Thyroid gland (tissue), 4 donors: ENCODE results near the gene RPL10A. TPM values are rescaled to one million over a fixed set of nuclear protein-coding genes. Genes with fewer than 3 reads are reported as not detected.
"Not testable (repeated sequence)": the region's sequence is repeated elsewhere in the genome, so short reads cannot be mapped to it uniquely, and the experiment has no call there.

Experiments used
- DNase-seq, 2 donors: peaks; one replicate each; pipeline ENCODE4 v3.0.0-alpha.2; 2019
- H3K27ac ChIP-seq, 3 donors: fragments of 200-600 bp; sonication (generic); 1 replicate in 2 of 3; 2 replicates in 1 of 3; pipeline ENCODE4 v1.5.1; 2016 to 2019; ENCODE audit warnings: mild to moderate bottlenecking in 1 of 3, moderate library complexity in 1 of 3
- H3K27me3 ChIP-seq: fragments of 200-600 bp; sonication (generic); one replicate; pipeline ENCODE4 v1.5.1; 2019
- H3K36me3 ChIP-seq, 2 donors: fragments of 200-600 bp; sonication (generic); one replicate each; pipeline ENCODE4 v1.5.1; 2016 to 2019
- H3K4me1 ChIP-seq, 2 donors: fragments of 200-600 bp; sonication (generic); one replicate each; pipeline ENCODE4 v1.5.1; 2017 to 2019
- H3K4me3 ChIP-seq, 3 donors: fragments of 200-600 bp; sonication (generic); replicated peaks in 1 of 3; 1 replicate in 2 of 3; 2 replicates in 1 of 3; pipeline ENCODE4 v1.5.1; 2016; ENCODE audit warnings: mild to moderate bottlenecking in 1 of 3
- H3K9me3 ChIP-seq: fragments of 200-600 bp; sonication (generic); one replicate; pipeline ENCODE4 v1.5.1; 2017
- POLR2A ChIP-seq, 2 donors: fragments of 450-650 bp; IDR thresholded peaks; one replicate each; pipeline ENCODE4 v1.6.1; 2017; ENCODE audit warnings: antibody characterized with exemption in 2 of 2, mild to moderate bottlenecking in 2 of 2, moderate library complexity in 1 of 2
- WGBS, 2 donors: methylation state at CpG; one replicate each; pipeline ENCODE4 v1.1.5; 2017; 5-methylcytosine and 5-hydroxymethylcytosine counted together
- intact Hi-C: fragments of 100-400 bp; cut with DNase I; formaldehyde crosslinking; loops from one replicate; pipeline ENCODE4 v1.15.1; 2023
- total RNA-seq, 4 donors: library from RNA; depleted of rRNA; stranded (reverse); fragments of >200 nt; gene quantifications; one replicate each; pipeline ENCODE4 v1.2.3, GENCODE V29; 2016
- TF ChIP-seq, protein P1 (sequence below), 6 experiments: fragments of 200-600 bp in 3 of 6; fragments of 450-650 bp in 3 of 6; sonication (generic) in 3 of 6; IDR thresholded peaks; one replicate each; pipeline ENCODE4 v1.5.1; 2016 to 2019; ENCODE audit warnings: antibody characterized with exemption in 6 of 6, mild to moderate bottlenecking in 2 of 6, inconsistent platforms in 1 of 6, moderate library complexity in 1 of 6

Gene RPL10A
- total RNA-seq, 4 donors from 2014 or later, result 1,123 to 2,881 (median 1,235) TPM

DNA sequence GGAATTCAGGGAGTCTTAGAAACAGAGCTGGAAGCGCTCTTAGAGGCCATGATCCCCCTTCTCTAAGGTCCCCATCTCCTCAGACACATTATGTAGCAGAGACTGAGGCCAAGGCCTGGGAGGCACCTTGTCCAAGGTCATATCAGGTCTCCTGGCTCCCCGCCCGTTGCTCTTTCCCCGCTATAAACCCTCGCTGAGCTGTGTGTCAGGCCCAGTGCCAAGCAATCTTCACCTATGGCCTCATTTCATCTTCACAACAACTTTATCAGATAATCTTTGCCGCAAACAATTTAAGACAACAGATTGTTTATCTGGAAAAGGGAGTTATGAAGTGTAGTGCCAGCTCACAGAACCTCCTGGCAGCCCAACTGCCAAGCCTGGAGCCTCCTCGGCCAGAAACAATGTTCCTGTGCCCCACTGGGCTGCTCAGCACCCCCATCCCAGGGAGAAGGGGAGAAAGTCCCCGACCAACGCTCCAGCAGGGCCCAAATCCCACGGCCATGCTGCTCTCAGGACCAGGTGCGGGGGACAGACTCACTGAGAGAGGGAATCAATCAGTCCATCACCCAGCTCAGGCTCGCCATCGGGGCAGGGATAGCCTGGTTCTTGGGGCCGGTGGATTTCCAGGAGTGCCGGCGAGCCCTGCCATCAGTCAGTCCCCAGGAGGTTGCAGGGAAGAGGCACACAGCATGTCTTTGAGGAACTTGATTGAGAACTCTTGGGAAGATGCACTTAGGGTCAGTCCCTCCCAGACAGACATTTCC is 32.9 kb upstream of the RPL10A start:
- intact Hi-C loops, result no loop called here
- Histone ChIP-seq H3K36me3 (no peaks in the 10 kb centered on the region), H3K4me3 (no peak overlapping the region), H3K27ac (no peak overlapping the region), H3K9me3 (no peaks in the 10 kb centered on the region), H3K27me3 (no peaks in the 10 kb centered on the region), H3K4me1 (peaks cover 0 to 4% of the 10 kb centered on the region in 2 donors)
- TF ChIP-seq, protein P1, sequence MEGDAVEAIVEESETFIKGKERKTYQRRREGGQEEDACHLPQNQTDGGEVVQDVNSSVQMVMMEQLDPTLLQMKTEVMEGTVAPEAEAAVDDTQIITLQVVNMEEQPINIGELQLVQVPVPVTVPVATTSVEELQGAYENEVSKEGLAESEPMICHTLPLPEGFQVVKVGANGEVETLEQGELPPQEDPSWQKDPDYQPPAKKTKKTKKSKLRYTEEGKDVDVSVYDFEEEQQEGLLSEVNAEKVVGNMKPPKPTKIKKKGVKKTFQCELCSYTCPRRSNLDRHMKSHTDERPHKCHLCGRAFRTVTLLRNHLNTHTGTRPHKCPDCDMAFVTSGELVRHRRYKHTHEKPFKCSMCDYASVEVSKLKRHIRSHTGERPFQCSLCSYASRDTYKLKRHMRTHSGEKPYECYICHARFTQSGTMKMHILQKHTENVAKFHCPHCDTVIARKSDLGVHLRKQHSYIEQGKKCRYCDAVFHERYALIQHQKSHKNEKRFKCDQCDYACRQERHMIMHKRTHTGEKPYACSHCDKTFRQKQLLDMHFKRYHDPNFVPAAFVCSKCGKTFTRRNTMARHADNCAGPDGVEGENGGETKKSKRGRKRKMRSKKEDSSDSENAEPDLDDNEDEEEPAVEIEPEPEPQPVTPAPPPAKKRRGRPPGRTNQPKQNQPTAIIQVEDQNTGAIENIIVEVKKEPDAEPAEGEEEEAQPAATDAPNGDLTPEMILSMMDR (IDR thresholded peaks at IDR 0.05), result no peak
- TF ChIP-seq POLR2A (IDR thresholded peaks at IDR 0.05), result no peak
- peak; percentile 55 to 57 for DNase-seq
- WGBS, 2 donors, result 71 to 73% methylated on average over 12 to 16 of the region's 16 CpGs

DNA sequence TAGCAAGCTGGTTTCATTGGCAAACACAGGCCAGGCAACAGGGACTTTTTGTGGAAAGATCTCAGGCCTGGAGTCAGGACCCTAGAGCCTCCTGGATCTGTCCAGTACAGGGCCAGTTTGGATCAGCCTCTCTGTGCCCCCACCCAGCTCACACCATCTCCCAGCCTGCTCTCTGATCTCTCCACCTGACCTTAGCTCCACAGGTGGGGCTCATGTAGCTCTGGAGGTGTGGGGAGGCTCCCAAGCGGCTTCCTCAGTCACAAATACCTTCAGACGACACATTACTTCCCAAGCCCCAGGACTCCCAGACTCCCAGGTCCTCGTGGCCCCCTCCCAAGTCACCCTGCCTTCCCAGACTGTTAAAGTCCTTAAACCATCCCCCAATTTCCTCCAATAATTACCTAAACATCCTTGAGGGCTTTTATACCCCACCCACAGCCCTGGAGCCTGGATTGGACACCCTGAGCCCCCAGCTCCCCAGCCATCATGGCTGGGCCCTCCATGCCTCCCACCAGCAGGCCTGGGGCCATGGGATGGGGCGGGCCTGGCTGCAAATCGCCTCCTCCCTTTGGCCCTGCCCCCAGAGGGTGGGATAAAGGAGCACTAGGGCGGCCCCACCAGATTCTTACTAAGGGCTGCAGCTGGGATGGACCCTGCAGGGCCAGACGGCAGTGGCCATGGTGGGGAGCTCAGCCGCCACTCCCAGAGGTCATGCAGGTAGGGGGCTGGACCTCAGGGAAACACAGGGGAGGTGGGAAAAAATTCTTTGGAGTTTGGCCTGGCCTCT is 31.9 kb upstream of the RPL10A start:
- intact Hi-C loops, result no loop called here
- H3K27ac ChIP-seq, result no peak overlapping the region
- WGBS, 2 donors, result 89 to 92% methylated on average over 6 to 8 of the region's 8 CpGs
- H3K4me1 ChIP-seq, result peaks cover 0 to 4% of the 10 kb centered on the region in 2 donors
- DNase-seq, result no peak
- H3K36me3 ChIP-seq, result no peaks in the 10 kb centered on the region
- TF ChIP-seq POLR2A (IDR thresholded peaks at IDR 0.05), result no peak
- TF ChIP-seq, protein P1 (IDR thresholded peaks at IDR 0.05), result no peak
- H3K27me3 ChIP-seq, result no peaks in the 10 kb centered on the region
- H3K9me3 ChIP-seq, result no peaks in the 10 kb centered on the region
- no peak overlapping the region for H3K4me3 ChIP-seq

DNA sequence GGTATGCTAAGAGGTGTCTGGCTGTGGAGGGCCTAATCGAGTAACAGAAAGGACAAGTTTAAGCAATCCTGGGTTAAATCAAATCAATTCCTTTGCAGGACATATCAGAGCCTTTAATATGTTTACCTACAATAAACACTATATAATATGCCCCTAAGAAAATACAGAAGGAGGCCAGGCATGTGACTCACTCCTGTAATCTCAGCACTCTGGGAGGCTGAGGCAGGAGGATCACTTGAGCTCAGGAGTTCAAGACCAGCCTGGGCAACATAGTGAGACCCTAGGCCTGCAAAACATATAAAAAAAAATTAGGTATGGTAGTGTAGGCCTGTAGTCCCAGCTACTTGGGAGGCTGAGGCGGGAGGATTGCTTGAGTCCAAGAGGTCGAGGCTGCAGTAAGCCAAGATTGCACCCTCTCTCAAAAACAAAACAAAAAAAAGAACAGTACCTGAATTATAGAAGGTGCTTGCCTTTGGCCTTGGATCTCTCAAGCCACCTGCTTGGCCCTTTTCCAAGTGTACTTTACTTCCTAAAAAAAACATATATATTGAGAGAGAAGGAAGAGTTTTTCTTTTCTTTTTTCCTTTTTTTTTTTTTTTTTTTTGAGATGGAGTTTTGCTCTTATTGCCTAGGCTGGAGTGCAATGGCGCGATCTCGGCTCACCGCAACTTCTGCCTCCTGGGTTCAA is 29.7 kb upstream of the RPL10A start:
- H3K9me3 ChIP-seq, intact Hi-C loops, H3K4me1 ChIP-seq, H3K27me3 ChIP-seq, H3K4me3 ChIP-seq, H3K27ac ChIP-seq, H3K36me3 ChIP-seq, DNase-seq: not testable (repeated sequence)
- 85 to 86% methylated on average over 7 of the region's 7 CpGs for WGBS, 2 donors

DNA sequence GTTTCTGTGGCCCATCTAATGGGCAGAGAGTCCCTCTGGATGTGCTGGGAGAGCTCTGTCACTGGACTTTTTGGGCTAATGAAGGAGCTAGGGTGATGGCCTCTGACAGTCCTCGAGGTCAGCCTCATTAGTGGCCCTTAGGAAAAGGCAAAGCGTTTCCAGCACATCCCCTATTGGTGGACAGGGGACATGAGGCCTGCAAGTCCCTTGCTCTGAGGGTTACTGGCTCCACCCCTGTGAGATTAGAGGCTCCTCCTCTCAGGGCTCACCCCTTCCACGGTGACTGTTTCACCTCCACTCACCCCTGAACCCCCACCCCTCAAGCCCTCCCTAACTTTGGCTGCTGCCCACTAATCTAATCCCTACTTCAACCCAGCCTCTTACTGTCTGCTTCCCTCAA is 28.9 kb upstream of the RPL10A start:
- TF ChIP-seq POLR2A (IDR thresholded peaks at IDR 0.05), result no peak
- TF ChIP-seq, protein P1 (IDR thresholded peaks at IDR 0.05), result no peak
- Histone ChIP-seq H3K27ac (no peak overlapping the region), H3K27me3 (no peaks in the 10 kb centered on the region), H3K4me3 (no peak overlapping the region), H3K36me3 (no peaks in the 10 kb centered on the region), H3K9me3 (no peaks in the 10 kb centered on the region), H3K4me1 (peaks cover 0 to 4% of the 10 kb centered on the region in 2 donors)
- intact Hi-C loops, result no loop called here
- DNase-seq, result no peak
- 43 to 49% methylated on average over 3 of the region's 3 CpGs for WGBS, 2 donors

DNA sequence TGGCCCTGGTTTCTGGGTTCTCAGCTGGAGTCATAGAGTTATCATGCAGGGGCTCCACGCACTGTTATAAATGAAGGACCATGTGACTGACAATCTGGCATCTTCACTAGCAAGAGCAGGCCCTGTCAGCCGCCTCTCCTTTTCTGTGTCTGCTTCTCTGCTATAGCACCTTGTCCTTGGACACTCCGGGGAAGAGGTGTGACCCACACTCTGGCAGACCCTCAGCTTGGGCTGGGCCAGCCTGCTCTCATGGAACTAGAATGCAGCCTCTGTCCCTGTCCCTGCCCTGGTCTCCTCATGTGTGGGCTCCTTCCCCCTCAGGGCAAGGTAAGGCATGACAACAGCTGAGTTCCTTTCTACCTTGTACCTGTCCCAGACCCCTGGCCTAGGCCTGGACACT is 27.0 kb upstream of the RPL10A start:
- intact Hi-C loops, result no loop called here

More for the DNA sequence above, 27.0 kb upstream of the RPL10A start:
- Histone ChIP-seq H3K4me1 (no peaks in the 10 kb centered on the region), H3K27ac (no peak overlapping the region), H3K36me3 (no peaks in the 10 kb centered on the region), H3K9me3 (no peaks in the 10 kb centered on the region), H3K27me3 (no peaks in the 10 kb centered on the region), H3K4me3 (no peak overlapping the region)
- WGBS, 2 donors, result 89 to 91% methylated on average over 3 of the region's 3 CpGs
- no peak for DNase-seq
- TF ChIP-seq, protein P1 (IDR thresholded peaks at IDR 0.05), result no peak
- no peak for TF ChIP-seq POLR2A (IDR thresholded peaks at IDR 0.05)
